ENCODE results near the gene TLR7. TPM values are rescaled to one million over a fixed set of nuclear protein-coding genes. Genes with fewer than 3 reads are reported as not detected.

TLR7 gene
- total and polyA plus RNA-seq, 2 of the 13 experiments (the other 11 are each of a cell fraction or from before 2014, with no cell fraction given): not detected

- no peak for TF ChIP-seq RERE (CRISPR knock-in tag; IDR thresholded peaks at IDR 0.05; ENCODE audit: low read depth)
- peak in 1 of 2 experiments; percentile 28; a peak in 1 of 4 replicates for TF ChIP-seq ATF4 (CRISPR knock-in tag; IDR thresholded peaks at IDR 0.05)
- TF ChIP-seq CEBPG (CRISPR knock-in tag; IDR thresholded peaks at IDR 0.05): peak; percentile 47
- peak; percentile 71; the same call in 1 of the 2 replicates for TF ChIP-seq SIX4 (CRISPR knock-in tag; IDR thresholded peaks at IDR 0.05)
- TF ChIP-seq TRIM22 (IDR thresholded peaks at IDR 0.05): no peak
- no peak for TF ChIP-seq AHR (CRISPR knock-in tag; IDR thresholded peaks at IDR 0.05)
- TF ChIP-seq MED13 (CRISPR knock-in tag; IDR thresholded peaks at IDR 0.05): no peak
- TF ChIP-seq ZNF614 (CRISPR knock-in tag; IDR thresholded peaks at IDR 0.05; ENCODE audit: borderline replicate concordance): no peak
- no peak for TF ChIP-seq ZNF720 (CRISPR knock-in tag; IDR thresholded peaks at IDR 0.05)
- TF ChIP-seq ZNF709 (CRISPR knock-in tag; IDR thresholded peaks at IDR 0.05): no peak
- TF ChIP-seq THAP11 (CRISPR knock-in tag; IDR thresholded peaks at IDR 0.05): 0 out of 2 replicates have a peak, but pooled peaks have one; percentile 15
- no peak for TF ChIP-seq NFATC3 (CRISPR knock-in tag; IDR thresholded peaks at IDR 0.05)
- TF ChIP-seq ZNF331 (CRISPR knock-in tag; IDR thresholded peaks at IDR 0.05): peak; percentile 74
- TF ChIP-seq BORCS8-MEF2B (CRISPR knock-in tag; IDR thresholded peaks at IDR 0.05): no peak
- peak; percentile 37 for TF ChIP-seq ZMYM4 (CRISPR knock-in tag; IDR thresholded peaks at IDR 0.05)
- TF ChIP-seq ZNF83 (CRISPR knock-in tag; IDR thresholded peaks at IDR 0.05; ENCODE audit: borderline replicate concordance): no peak
- TF ChIP-seq ZNF770 (CRISPR knock-in tag; IDR thresholded peaks at IDR 0.05): no peak
- TF ChIP-seq ZEB1 (IDR thresholded peaks at IDR 0.05; ENCODE audit: insufficient replicate concordance, low read depth): no peak
- TF ChIP-seq RFX3 (CRISPR knock-in tag; IDR thresholded peaks at IDR 0.05): no peak
- no peak for TF ChIP-seq ZFP36 (IDR thresholded peaks at IDR 0.05; ENCODE audit: borderline replicate concordance, low read depth, low read length, partially characterized antibody)
- no peak for TF ChIP-seq ZNF441 (CRISPR knock-in tag; IDR thresholded peaks at IDR 0.05; ENCODE audit: borderline replicate concordance)
- TF ChIP-seq ZMYM3 (CRISPR knock-in tag; IDR thresholded peaks at IDR 0.05): no peak
These were observed 23.1 kb upstream of the TLR7 start (continued) for GRCh38 chrX:12843668-12844279.

All from HepG2 (cell line).